Measurements from ENCODE around the gene PADI3.
A peak's percentile ranks its signal among the peaks of the same experiment; 100 is the strongest.

- TF ChIP-seq BRCA1 (IDR thresholded peaks at IDR 0.05; ENCODE audit: low read depth, low read length), result no peak
- TF ChIP-seq TAF7 (optimal IDR thresholded peaks at IDR 0.05; ENCODE audit: borderline replicate concordance, low read depth, low read length), result no peak
- no peak for TF ChIP-seq POLR2A (IDR thresholded peaks at IDR 0.05; ENCODE audit: control extremely low read depth in 1 of 2, low read depth in 2 of 2, low read length in 2 of 2)
- TF ChIP-seq POLR2AphosphoS5 (IDR thresholded peaks at IDR 0.05; ENCODE audit: low read depth, low read length), result no peak
- TF ChIP-seq FOSL1 (IDR thresholded peaks at IDR 0.05; ENCODE audit: insufficient read depth, low read depth, low read length), result no peak
- 0 out of 2 replicates have a peak, but pooled peaks have one; percentile 17 for TF ChIP-seq TAF1 (IDR thresholded peaks at IDR 0.05; ENCODE audit: low read depth, low read length)
- TF ChIP-seq CTCF (IDR thresholded peaks at IDR 0.05; ENCODE audit: control extremely low read depth in 1 of 3, insufficient read depth in 1 of 3, low read depth in 1 of 3, low read length in 3 of 3), result no peak
- TF ChIP-seq YY1 (IDR thresholded peaks at IDR 0.05; ENCODE audit: low read depth, low read length), result no peak
- TF ChIP-seq SP1 (IDR thresholded peaks at IDR 0.05; ENCODE audit: low read depth, low read length), result 0 out of 2 replicates have a peak, but pooled peaks have one; percentile 25
- no peak for TF ChIP-seq USF2 (IDR thresholded peaks at IDR 0.05; ENCODE audit: low read length)
Measured at GRCh38 chr1:17248781-17249180, at the start of gene PADI3.

Measured in H1 (cell line).